ENCODE measurements around the gene GPRC5B.

GPRC5B gene

DNA sequence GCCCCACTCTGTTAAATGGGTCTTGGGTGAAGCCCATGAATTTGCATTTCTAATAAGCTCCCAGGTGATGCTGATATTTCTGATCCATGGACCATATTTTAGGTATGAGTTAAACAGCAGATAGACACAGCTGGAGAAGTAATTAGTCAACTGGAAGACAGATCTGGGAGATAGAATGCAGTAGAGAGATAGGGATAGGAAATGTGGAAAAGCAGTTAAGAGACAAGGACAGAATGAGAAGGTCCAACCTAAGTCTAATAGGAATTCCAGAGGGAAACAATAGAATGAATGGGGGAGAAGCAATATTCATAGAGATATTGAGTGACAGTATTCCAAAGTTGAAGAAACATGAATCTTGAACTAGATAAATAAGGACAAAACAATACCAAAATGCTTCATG is 71.7 kb downstream of the GPRC5B start:
- Histone ChIP-seq H3K18ac (ENCODE audit: low read depth in 1 of 2, low read length in 2 of 2) (no peak overlapping the region), H3K9me3 (ENCODE audit: control insufficient read depth, low read length) (peaks cover 4% of the 10 kb centered on the region), H2BK15ac (ENCODE audit: low read depth, poor library complexity, severe bottlenecking) (no peak overlapping the region), H3K14ac (ENCODE audit: low read length in 2 of 2) (no peak overlapping the region), H2BK12ac (ENCODE audit: low read length in 2 of 2) (no peak overlapping the region), H3K27ac (ENCODE audit: low read length, poor library complexity, severe bottlenecking) (no peak overlapping the region), H4K8ac (ENCODE audit: low read length) (no peak overlapping the region), H2BK5ac (ENCODE audit: low read depth, low read length, poor library complexity, severe bottlenecking) (no peak overlapping the region), H3K36me3 (ENCODE audit: control insufficient read depth in 1 of 2, insufficient read depth in 2 of 2, low read depth in 1 of 2, low read length in 2 of 2) (no peaks in the 10 kb centered on the region), H3K4me3 (ENCODE audit: insufficient read depth in 1 of 2, low read depth in 1 of 2, low read length in 2 of 2) (no peak overlapping the region), H3K9ac (ENCODE audit: low read length) (no peak overlapping the region), H2BK120ac (ENCODE audit: low read depth, low read length) (no peak overlapping the region), H3K27me3 (ENCODE audit: control insufficient read depth in 1 of 2, insufficient read depth in 1 of 2, low read length in 2 of 2) (no peaks in the 10 kb centered on the region), H4K91ac (ENCODE audit: low read length) (no peak overlapping the region), H2AFZ (ENCODE audit: low read depth, low read length) (no peak overlapping the region), H3K23ac (ENCODE audit: low read length in 2 of 2) (no peak overlapping the region), H3K4ac (ENCODE audit: low read depth in 1 of 2, low read length in 2 of 2) (no peak overlapping the region), H3K4me2 (ENCODE audit: low read length, poor library complexity, severe bottlenecking) (no peak overlapping the region), H3K4me1 (ENCODE audit: control insufficient read depth, insufficient read depth, low read depth, low read length) (peaks cover 18% of the 10 kb centered on the region), H2AK5ac (ENCODE audit: low read length, severe bottlenecking) (peak overlapping the region; percentile 12), H3K79me1 (replicated peaks; ENCODE audit: low read length, poor library complexity, severe bottlenecking) (no peaks in the 10 kb centered on the region)
- DNase-seq: no peak

DNA sequence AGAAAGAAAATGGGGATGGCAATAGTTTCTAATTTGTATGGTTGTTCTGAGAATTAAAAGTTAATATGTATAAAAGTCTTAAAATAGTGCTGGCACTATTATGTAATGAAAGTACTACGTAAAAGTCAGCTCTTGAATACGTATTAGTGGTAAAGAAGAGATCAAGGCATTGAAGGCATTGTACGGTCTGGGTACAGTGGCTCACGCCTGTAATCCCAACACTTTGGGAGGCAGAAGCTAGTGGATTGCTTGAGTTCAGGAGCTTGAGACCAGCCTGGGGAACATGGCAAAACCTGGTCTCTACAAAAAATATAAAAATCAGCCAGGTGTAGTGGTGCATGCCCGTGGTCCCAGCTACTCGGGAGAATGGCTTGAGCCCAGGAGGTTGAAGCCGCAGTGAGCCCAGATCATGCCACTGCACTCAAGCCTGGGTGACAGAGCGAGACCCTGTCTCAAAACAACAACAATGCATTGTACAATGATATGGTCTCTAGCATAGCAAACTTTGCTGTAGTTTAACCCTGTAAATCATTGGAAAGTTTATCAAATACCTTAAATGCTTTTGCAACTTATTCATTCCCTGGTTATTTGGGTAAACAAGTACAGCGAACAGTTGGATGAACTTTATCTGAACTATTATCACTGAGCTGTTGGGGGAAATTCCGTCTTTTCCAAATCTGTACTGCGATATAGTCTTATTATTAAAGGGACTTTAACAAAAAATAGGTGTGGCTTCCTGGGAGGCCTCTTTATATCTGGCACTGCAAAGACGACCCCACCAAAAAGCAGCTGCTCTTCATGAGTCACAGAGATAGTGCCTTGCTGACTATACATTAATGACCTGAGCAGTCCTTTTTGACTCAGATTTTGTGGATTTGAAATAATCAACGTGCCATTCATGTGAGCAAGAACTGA is 73.6 kb downstream of the GPRC5B start:
- no peak overlapping the region for H2BK120ac ChIP-seq (ENCODE audit: low read depth, low read length)
- H3K27ac ChIP-seq (ENCODE audit: low read length, poor library complexity, severe bottlenecking): peak overlapping the region; percentile 86
- H2AK5ac ChIP-seq (ENCODE audit: low read length, severe bottlenecking): no peak overlapping the region
- no peak overlapping the region for H3K18ac ChIP-seq (ENCODE audit: low read depth in 1 of 2, low read length in 2 of 2)
- no peak overlapping the region for H2AFZ ChIP-seq (ENCODE audit: low read depth, low read length)
- peaks cover 23% of the 10 kb centered on the region for H3K4me1 ChIP-seq (ENCODE audit: control insufficient read depth, insufficient read depth, low read depth, low read length)
- no peak overlapping the region for H2BK5ac ChIP-seq (ENCODE audit: low read depth, low read length, poor library complexity, severe bottlenecking)
- peak overlapping the region; percentile 58 for H3K4me2 ChIP-seq (ENCODE audit: low read length, poor library complexity, severe bottlenecking)
- H3K79me1 ChIP-seq (replicated peaks; ENCODE audit: low read length, poor library complexity, severe bottlenecking): no peaks in the 10 kb centered on the region
- no peak overlapping the region for H2BK15ac ChIP-seq (ENCODE audit: low read depth, poor library complexity, severe bottlenecking)
- no peak overlapping the region for H4K91ac ChIP-seq (ENCODE audit: low read length)
- H3K23ac ChIP-seq (ENCODE audit: low read length in 2 of 2): no peak overlapping the region
- 66% methylated on average over 9 of the region's 13 CpGs for WGBS
- no peaks in the 10 kb centered on the region for H3K36me3 ChIP-seq (ENCODE audit: control insufficient read depth in 1 of 2, insufficient read depth in 2 of 2, low read depth in 1 of 2, low read length in 2 of 2)
- H3K9ac ChIP-seq (ENCODE audit: low read length): peak overlapping the region; percentile 23
- peak; percentile 64 for DNase-seq
- H3K9me3 ChIP-seq (ENCODE audit: control insufficient read depth, low read length): peaks cover 9% of the 10 kb centered on the region
- H2BK12ac ChIP-seq (ENCODE audit: low read length in 2 of 2): no peak overlapping the region
- no peak overlapping the region for H3K14ac ChIP-seq (ENCODE audit: low read length in 2 of 2)
- H3K27me3 ChIP-seq (ENCODE audit: control insufficient read depth in 1 of 2, insufficient read depth in 1 of 2, low read length in 2 of 2): no peaks in the 10 kb centered on the region
- H4K8ac ChIP-seq (ENCODE audit: low read length): no peak overlapping the region
- peak overlapping the region in 1 of 2 experiments; percentile 2 for H3K4me3 ChIP-seq (ENCODE audit: insufficient read depth in 1 of 2, low read depth in 1 of 2, low read length in 2 of 2)
- H3K4ac ChIP-seq (ENCODE audit: low read depth in 1 of 2, low read length in 2 of 2): no peak overlapping the region

- WGBS: 92% methylated on average over 9 of the region's 9 CpGs
- H3K14ac ChIP-seq (ENCODE audit: low read length in 2 of 2): no peak overlapping the region
- no peak overlapping the region for H4K8ac ChIP-seq (ENCODE audit: low read length)
- no peak overlapping the region for H3K4me3 ChIP-seq (ENCODE audit: insufficient read depth in 1 of 2, low read depth in 1 of 2, low read length in 2 of 2)
- H2BK120ac ChIP-seq (ENCODE audit: low read depth, low read length): no peak overlapping the region
- no peak overlapping the region for H3K18ac ChIP-seq (ENCODE audit: low read depth in 1 of 2, low read length in 2 of 2)
- H2BK12ac ChIP-seq (ENCODE audit: low read length in 2 of 2): no peak overlapping the region
- H3K4me1 ChIP-seq (ENCODE audit: control insufficient read depth, insufficient read depth, low read depth, low read length): peaks cover 25% of the 10 kb centered on the region
- H3K4ac ChIP-seq (ENCODE audit: low read depth in 1 of 2, low read length in 2 of 2): no peak overlapping the region
- H3K4me2 ChIP-seq (ENCODE audit: low read length, poor library complexity, severe bottlenecking): no peak overlapping the region
- no peaks in the 10 kb centered on the region for H3K36me3 ChIP-seq (ENCODE audit: control insufficient read depth in 1 of 2, insufficient read depth in 2 of 2, low read depth in 1 of 2, low read length in 2 of 2)
- H2BK5ac ChIP-seq (ENCODE audit: low read depth, low read length, poor library complexity, severe bottlenecking): no peak overlapping the region
- DNase-seq: no peak
- H3K9me3 ChIP-seq (ENCODE audit: control insufficient read depth, low read length): peaks cover 14% of the 10 kb centered on the region
- no peak overlapping the region for H3K9ac ChIP-seq (ENCODE audit: low read length)
- no peak overlapping the region for H2BK15ac ChIP-seq (ENCODE audit: low read depth, poor library complexity, severe bottlenecking)
- H2AK5ac ChIP-seq (ENCODE audit: low read length, severe bottlenecking): peak overlapping the region; percentile 96
- H3K23ac ChIP-seq (ENCODE audit: low read length in 2 of 2): no peak overlapping the region
- H2AFZ ChIP-seq (ENCODE audit: low read depth, low read length): no peak overlapping the region
- H3K27ac ChIP-seq (ENCODE audit: low read length, poor library complexity, severe bottlenecking): no peak overlapping the region
- H3K27me3 ChIP-seq (ENCODE audit: control insufficient read depth in 1 of 2, insufficient read depth in 1 of 2, low read length in 2 of 2): no peaks in the 10 kb centered on the region
- no peak overlapping the region for H4K91ac ChIP-seq (ENCODE audit: low read length)
- H3K79me1 ChIP-seq (replicated peaks; ENCODE audit: low read length, poor library complexity, severe bottlenecking): no peaks in the 10 kb centered on the region
Observed at GRCh38 chr16:19809693-19810092, 75.0 kb downstream of the GPRC5B start.

DNA sequence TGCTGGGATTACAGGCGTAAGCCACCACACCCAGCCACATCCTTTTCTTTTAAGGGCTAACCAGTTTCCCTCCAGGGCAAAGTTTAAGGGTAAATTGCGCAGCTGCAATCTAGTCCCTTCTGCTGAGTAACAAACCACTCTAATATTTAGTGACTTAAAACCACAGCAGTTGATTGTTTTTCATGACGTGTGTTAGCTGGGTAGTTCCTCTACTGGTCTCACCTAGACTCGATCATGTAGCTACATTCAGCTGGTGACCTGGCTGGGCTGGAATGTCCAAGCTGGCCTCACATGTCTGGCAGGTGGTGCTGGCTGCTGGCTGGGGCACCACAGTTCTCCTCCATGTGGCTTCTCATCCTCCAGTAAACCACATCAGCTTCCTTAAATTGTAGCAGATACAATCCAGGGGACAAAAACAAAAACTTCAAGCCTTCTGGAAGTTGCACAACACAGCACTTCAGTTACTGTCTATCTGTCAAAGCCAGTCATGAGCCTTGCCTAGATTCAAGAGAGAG is 75.5 kb downstream of the GPRC5B start:
- Histone ChIP-seq H2AK5ac (ENCODE audit: low read length, severe bottlenecking) (peak overlapping the region; percentile 96), H2AFZ (ENCODE audit: low read depth, low read length) (no peak overlapping the region), H3K4me1 (ENCODE audit: control insufficient read depth, insufficient read depth, low read depth, low read length) (peaks cover 25% of the 10 kb centered on the region), H3K18ac (ENCODE audit: low read depth in 1 of 2, low read length in 2 of 2) (no peak overlapping the region), H2BK5ac (ENCODE audit: low read depth, low read length, poor library complexity, severe bottlenecking) (no peak overlapping the region), H3K23ac (ENCODE audit: low read length in 2 of 2) (no peak overlapping the region), H3K27me3 (ENCODE audit: control insufficient read depth in 1 of 2, insufficient read depth in 1 of 2, low read length in 2 of 2) (no peaks in the 10 kb centered on the region), H3K9ac (ENCODE audit: low read length) (no peak overlapping the region), H3K14ac (ENCODE audit: low read length in 2 of 2) (no peak overlapping the region), H3K9me3 (ENCODE audit: control insufficient read depth, low read length) (peaks cover 14% of the 10 kb centered on the region), H2BK15ac (ENCODE audit: low read depth, poor library complexity, severe bottlenecking) (no peak overlapping the region), H4K8ac (ENCODE audit: low read length) (no peak overlapping the region), H3K4me2 (ENCODE audit: low read length, poor library complexity, severe bottlenecking) (no peak overlapping the region), H2BK12ac (ENCODE audit: low read length in 2 of 2) (no peak overlapping the region), H3K27ac (ENCODE audit: low read length, poor library complexity, severe bottlenecking) (peak overlapping the region; percentile 96), H3K36me3 (ENCODE audit: control insufficient read depth in 1 of 2, insufficient read depth in 2 of 2, low read depth in 1 of 2, low read length in 2 of 2) (no peaks in the 10 kb centered on the region), H3K79me1 (replicated peaks; ENCODE audit: low read length, poor library complexity, severe bottlenecking) (no peaks in the 10 kb centered on the region), H3K4me3 (ENCODE audit: insufficient read depth in 1 of 2, low read depth in 1 of 2, low read length in 2 of 2) (no peak overlapping the region), H2BK120ac (ENCODE audit: low read depth, low read length) (no peak overlapping the region), H3K4ac (ENCODE audit: low read depth in 1 of 2, low read length in 2 of 2) (no peak overlapping the region), H4K91ac (ENCODE audit: low read length) (no peak overlapping the region)
- peak; percentile 24 for DNase-seq
- 90% methylated on average over 4 of the region's 4 CpGs for WGBS
